Effector CD8-positive, alpha-beta T cell (primary cell): ENCODE results near the gene ALG1.
"Not testable (repeated sequence)": the region's sequence is repeated elsewhere in the genome, so short reads cannot be mapped to it uniquely, and the experiment has no call there.

Source experiments
- DNase-seq: peaks from one replicate; lab custom pipeline; 2025; lab: John Stamatoyannopoulos, UW

ALG1 gene

GRCh38 chr16:5073279-5073629 is 1.6 kb downstream of the ALG1 start:
- DNase-seq, result no peak

- DNase-seq, result not testable (repeated sequence)
Measured at GRCh38 chr16:5073771-5074170, 2.1 kb downstream of the ALG1 start.

- DNase-seq, result no peak
Measured at GRCh38 chr16:5075637-5076036, 4.0 kb downstream of the ALG1 start.

GRCh38 chr16:5077304-5077703 is 5.7 kb downstream of the ALG1 start:
- no peak for DNase-seq

GRCh38 chr16:5078626-5079025 is 7.0 kb downstream of the ALG1 start:
- no peak for DNase-seq

- not testable (repeated sequence) for DNase-seq
Measured at GRCh38 chr16:5080461-5080860, 8.8 kb downstream of the ALG1 start.

GRCh38 chr16:5080996-5081395 is 9.4 kb downstream of the ALG1 start:
- not testable (repeated sequence) for DNase-seq

GRCh38 chr16:5083646-5084045 is 12.0 kb downstream of the ALG1 start:
- not testable (repeated sequence) for DNase-seq

GRCh38 chr16:5084099-5084731 is 12.6 kb downstream of the ALG1 start:
- not testable (repeated sequence) for DNase-seq

GRCh38 chr16:5084802-5085201 is 13.2 kb downstream of the ALG1 start:
- peak; percentile 3 for DNase-seq

GRCh38 chr16:5085716-5086115 is 14.1 kb downstream of the ALG1 start:
- not testable (repeated sequence) for DNase-seq

- not testable (repeated sequence) for DNase-seq
Measured at GRCh38 chr16:5088086-5088790, 16.6 kb downstream of the ALG1 start.

- not testable (repeated sequence) for DNase-seq
Measured at GRCh38 chr16:5088936-5089335, 17.3 kb downstream of the ALG1 start.

- DNase-seq, result not testable (repeated sequence)
Measured at GRCh38 chr16:5089911-5090555, 18.4 kb downstream of the ALG1 start.

GRCh38 chr16:5090592-5090991 is 18.9 kb downstream of the ALG1 start:
- DNase-seq, result not testable (repeated sequence)

- not testable (repeated sequence) for DNase-seq
Measured at GRCh38 chr16:5093081-5093480, 21.4 kb downstream of the ALG1 start.

GRCh38 chr16:5093746-5094145 is 22.1 kb downstream of the ALG1 start:
- DNase-seq, result not testable (repeated sequence)

- not testable (repeated sequence) for DNase-seq
Measured at GRCh38 chr16:5095145-5095830, 23.6 kb downstream of the ALG1 start.

GRCh38 chr16:5096437-5097060 is 24.9 kb downstream of the ALG1 start:
- DNase-seq, result not testable (repeated sequence)

- DNase-seq, result peak; percentile 30
Measured at GRCh38 chr16:5097061-5097469, 25.4 kb downstream of the ALG1 start.

- peak; percentile 94 for DNase-seq
Measured at GRCh38 chr16:5097470-5098220, 26.0 kb downstream of the ALG1 start, which contains the start of gene EEF2KMT. Gene EEF2KMT (minus strand): TSS chr16:5097795. CDS start chr16:5097739, 56 bp downstream.
